GM19468 (cell line): ENCODE data around the gene ZBTB38.
A peak's percentile ranks its signal among the peaks of the same experiment; 100 is the strongest.

ENCODE experiments used
- ATAC-seq: cut with Tn5 transposase; IDR thresholded peaks from one replicate; pipeline ENCODE4 v1.9.1; 2021; ENCODE audit warnings: mild to moderate bottlenecking, moderate library complexity, moderate number of reproducible peaks; ENCODE audit not compliant: unreplicated experiment; ENCODE audit errors: extremely low read depth

ZBTB38 gene

DNA sequence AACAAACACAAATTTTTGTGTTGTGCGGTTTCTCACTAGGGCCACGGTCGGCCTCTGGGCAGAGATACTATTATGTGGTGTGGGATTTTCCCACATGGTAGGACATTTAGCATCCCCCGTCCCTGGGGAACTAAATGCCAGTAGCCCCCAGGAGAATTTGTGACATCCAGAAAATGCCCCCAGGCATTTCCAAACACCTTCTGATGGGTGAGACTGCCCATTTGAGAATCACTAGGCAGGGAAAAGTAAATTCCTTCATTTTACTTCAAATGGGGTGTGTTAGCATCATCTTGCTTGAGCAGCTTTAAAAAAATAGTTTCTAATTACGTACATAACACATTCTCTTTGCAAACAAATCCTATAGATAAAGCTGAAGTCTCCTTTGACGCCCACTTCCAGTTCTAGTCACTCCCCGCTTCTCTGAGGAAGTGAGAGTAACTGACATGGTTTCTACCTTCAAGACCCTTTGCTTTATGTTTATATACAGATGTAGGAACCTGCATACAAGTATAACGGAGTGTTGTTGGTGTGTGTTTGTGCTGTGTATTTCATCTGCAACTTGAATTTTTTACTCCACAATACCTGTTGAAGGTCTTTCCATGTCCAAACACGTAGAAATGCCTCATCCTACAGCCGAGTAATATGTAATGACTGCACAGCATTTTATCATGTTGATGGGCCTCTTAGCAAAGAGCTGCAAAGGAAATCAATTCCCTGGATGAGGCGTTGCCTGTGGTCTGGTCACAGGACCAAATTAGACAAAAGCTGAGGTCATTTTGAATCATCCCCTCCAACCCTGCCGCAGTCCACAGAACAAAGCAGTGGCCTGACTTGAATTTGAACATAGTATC lies 31.4 kb upstream of the ZBTB38 start:
- peak; percentile 89 for ATAC-seq

DNA sequence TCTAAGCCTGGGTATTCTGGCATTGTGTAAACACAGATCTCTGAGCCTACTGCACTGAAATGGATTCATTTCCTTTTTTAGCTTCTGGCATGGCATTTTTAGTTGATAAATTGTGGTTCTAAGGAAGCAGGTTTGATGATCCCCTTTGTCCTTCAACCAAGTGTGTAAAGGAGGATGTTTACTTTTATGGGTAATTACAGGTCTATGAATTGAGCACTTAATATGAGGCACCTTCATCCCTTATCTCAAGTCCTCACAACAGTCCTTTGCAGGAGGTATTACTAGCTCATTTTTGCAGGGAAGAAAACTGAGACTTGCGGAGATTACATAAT lies 30.8 kb upstream of the ZBTB38 start:
- no peak for ATAC-seq

GRCh38 chr3:141337991-141338390 lies 30.3 kb upstream of the ZBTB38 start:
- no peak for ATAC-seq

DNA sequence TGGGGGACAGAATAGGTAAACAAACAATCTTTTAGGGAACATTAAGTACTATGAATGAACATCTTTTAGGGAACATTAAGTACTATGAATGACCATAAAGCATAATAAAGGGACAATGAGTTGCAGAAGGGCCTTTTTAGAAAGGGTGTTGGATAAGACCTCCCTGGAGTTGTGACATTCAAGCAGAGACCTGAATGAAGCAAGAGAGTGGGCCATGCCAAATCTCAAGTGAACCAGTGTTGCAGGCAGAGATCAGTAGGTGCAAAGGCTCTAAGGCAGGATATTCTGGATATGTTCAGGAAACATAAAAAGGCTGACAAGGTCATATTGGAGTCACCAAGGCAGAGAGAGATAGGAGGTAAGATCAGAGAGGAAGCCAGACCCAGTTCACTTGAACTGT lies 29.4 kb upstream of the ZBTB38 start:
- ATAC-seq, result no peak

DNA sequence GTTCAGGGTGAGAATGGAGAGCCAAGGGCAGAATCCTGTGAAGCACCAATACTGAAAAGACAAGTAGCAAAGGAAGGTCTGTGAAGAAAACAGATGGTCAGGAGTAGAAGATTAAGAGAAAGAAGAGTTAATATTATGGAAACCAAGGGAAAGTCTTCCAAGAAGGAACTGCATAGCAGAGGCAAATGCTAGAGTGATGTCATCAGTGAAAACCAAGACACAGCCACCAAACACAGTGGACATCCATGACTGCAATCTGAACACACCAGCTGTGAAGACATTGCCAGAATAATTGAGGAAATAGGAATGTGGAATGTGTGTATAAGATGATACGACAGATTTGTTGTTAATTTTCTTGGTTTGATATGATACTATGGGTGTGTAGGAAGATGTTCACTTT lies 26.8 kb upstream of the ZBTB38 start:
- no peak for ATAC-seq

GRCh38 chr3:141342386-141342785 lies 25.9 kb upstream of the ZBTB38 start:
- ATAC-seq, result no peak

DNA sequence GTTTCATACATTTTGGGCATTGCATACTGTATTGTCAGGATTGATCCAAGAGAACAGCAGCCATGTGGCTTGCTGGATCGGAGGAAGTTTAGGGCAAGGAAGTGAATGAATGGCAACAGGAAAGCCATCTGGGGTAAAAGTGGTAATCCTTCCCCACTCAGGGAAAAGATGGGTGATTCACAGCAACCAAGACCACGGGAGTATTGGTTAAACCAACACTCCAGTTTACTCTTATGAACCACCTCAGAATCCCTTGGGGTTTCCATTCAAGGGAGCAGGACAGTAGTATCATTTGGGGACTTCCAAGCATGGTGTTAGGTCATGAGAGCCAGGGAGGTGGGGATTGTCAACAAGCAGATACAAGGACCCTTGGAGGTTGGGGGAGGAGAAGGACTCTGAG lies 25.2 kb upstream of the ZBTB38 start:
- no peak for ATAC-seq

DNA sequence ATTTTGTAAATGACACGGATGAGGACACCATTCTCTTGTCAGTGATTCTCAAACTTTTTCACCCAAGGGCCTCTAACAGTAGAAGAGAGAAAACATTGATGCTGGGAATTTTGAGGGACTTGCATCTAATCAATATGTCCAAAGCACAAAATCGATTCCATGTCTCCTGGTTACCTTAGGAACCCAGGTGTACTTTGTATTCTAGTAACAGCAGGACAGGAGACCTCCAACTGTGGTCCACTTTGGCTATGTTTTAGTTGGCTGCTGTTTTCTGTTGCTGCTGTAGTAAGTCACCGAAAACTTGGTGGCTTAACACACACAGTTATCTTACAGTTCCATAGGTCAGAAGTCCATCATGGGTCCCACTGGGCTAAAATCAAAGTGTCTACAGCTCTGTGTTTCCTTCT lies 24.4 kb upstream of the ZBTB38 start:
- no peak for ATAC-seq

DNA sequence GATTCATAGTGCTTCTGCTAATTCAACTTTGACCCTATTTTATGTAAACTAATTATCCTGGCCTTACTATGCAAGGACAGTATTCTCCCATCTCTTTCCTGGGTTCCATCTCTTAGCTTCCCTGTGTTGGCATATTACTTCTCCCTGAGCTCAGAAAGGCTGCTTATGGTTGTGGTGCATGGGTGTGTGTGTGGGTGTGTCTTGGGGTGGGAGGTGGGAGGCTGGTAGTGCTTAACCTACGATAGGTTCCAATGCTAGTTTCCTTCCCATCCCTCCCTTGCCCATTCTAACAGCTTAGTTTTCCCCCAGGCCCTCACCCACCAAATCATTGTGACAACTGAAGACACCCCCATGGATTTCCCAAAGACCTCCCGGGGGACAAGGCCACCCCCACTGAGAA lies 22.8 kb upstream of the ZBTB38 start:
- ATAC-seq, result no peak

DNA sequence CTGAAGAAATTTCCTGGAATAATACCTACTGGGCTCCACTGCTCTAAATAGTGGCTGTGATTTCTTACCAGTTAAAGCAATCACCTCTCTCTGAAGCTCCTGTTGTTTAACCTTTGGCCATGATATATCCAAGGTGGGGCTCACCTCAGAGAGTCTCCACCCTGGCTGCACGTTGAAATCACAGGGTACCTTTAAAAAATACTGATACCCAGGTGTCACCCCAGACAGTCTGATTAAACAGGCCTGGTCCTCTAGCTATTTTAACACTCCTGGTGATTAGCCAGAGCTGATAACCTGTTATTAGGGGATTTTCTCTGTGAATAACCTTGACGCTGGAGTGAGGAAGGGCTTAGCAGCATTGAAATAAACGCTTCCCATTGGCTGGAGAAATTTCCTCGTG lies 22.3 kb upstream of the ZBTB38 start:
- no peak for ATAC-seq

GRCh38 chr3:141346418-141346817 lies 21.9 kb upstream of the ZBTB38 start:
- no peak for ATAC-seq

DNA sequence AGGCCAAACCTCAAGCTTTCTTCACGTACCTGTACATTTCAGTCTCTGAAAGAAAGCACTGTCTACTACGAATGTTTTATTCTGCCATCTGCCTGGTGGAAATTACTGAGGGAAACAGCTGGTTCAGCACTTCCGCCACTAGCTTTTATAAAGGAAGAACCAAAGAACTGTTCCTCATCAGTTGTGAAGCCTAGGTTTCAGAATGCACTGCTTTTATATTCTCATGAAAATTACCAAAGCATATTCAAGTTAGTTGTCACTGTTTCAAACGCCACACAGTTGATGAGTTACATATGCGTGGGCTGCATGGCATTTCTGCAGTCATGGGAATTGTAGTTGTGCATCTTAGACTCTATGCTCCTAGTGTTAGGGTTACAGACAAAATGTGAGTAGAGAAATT lies 21.5 kb upstream of the ZBTB38 start:
- ATAC-seq, result no peak

- no peak for ATAC-seq
Measured at GRCh38 chr3:141348837-141349236, 19.5 kb upstream of the ZBTB38 start.

DNA sequence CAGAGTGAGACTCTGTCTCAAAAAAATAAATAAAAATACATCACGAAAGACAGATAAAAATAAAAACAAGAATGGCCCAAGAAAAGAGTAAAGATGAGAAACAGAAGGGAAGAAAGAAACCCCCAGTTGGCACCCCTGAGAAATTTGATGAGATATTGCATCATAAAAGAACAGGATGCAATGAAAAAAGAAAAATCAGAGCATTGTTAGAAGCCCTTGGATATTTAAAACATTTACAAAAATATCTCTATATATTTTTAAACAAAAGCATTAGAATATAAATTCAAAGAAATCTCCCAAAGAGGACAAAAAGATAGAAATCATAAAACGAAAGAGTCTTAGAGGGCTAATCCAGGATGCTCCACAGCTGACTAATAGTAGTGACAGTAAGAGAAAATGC lies 18.6 kb upstream of the ZBTB38 start:
- ATAC-seq, result no peak

GRCh38 chr3:141350666-141351065 lies 17.6 kb upstream of the ZBTB38 start:
- no peak for ATAC-seq

- ATAC-seq, result no peak
Measured at GRCh38 chr3:141352262-141352984, 15.9 kb upstream of the ZBTB38 start.

DNA sequence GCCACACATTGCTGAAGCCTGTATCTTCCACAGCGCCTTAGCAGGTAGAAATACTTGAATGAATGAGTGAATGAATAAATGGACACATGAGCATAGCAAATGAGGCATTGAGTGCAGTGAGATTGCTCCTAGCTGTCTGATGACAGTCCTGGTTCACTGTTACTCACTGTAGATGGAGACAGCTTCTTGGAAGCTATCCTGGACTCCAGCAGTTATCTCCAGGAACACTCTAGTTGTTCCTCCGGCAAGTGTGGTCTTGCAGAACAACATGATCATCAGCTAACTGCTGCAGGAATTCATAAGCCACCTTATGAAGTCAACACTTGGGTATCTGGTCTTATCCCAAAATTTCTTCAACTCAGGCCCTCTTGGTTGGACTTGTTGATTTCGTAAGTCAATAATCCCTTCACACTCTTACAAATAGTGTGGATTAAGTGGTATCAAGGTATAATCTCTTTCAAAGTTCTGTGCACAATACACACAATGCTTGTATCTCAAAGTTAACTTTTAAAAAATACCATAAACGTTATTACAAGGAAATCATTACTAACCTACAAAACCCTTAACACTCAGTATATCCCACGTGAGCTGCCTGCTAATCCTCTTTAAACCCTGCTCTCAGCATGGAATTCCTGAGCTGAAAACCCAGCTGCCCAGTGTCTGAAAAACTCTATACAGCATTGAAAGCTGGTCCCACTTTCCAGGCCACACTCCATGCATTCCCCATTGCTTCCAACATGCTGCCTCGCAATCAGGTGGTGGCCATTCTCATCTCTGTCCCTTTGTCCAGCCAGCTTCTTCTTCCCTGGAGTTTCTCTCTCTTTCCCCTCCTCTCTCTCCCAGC lies 14.4 kb upstream of the ZBTB38 start:
- ATAC-seq, result no peak

DNA sequence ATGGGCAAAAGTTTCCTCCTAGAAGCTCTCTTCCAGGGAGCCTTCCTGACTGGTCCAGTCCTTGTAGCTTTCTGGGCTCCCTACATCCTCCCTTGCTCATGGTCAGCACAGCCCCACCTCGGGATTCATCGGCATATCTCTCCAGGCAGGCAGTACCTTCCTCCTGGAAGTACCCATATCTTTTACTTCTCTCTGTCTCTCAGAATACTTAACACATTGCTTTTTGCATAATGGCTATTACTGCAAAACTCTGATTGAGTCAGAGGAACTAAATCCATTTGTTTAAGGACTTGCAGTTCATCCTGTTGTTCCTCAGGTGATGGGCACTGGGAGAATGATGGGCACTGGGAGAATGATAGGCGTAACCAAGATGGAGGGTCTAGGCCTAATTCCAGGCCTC lies 13.8 kb upstream of the ZBTB38 start:
- no peak for ATAC-seq

GRCh38 chr3:141355242-141355641 lies 13.1 kb upstream of the ZBTB38 start:
- no peak for ATAC-seq

DNA sequence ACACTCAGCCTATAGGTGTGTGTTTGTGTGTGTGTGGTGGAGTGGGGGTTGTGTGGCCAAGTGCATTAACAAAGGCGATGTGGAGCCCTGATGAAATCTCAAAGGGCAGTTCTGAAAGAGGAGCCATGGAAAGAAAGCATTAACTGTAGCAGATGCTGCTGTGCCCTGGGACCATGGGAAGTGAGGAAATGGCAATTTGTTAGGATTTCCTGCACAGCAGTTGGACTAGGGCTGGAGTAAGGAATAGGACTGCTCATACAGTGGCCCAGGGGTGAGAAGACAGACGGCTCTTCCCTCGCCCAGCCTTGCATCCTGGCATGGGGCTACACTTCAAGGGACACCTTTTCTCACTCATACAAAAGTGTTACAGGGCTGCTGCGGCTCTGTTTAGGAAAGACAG lies 12.3 kb upstream of the ZBTB38 start:
- no peak for ATAC-seq
